Sciatic nerve (tissue), 2 donors: ENCODE data around the gene VDAC2. TPM values are rescaled to one million over a fixed set of nuclear protein-coding genes. Genes with fewer than 3 reads are reported as not detected.
"Not testable (repeated sequence)": the region's sequence is repeated elsewhere in the genome, so short reads cannot be mapped to it uniquely, and the experiment has no call there.

ENCODE experiments used
- ATAC-seq: fragments of 200-7000 bp; cut with Tn5 transposase; one replicate; pipeline ENCODE4 v1.9.1; 2020; ENCODE audit warnings: mild to moderate bottlenecking, moderate library complexity
- DNase-seq: peaks from one replicate; pipeline ENCODE4 v3.0.0-alpha.2; 2020; ENCODE audit warnings: low spot score
- intact Hi-C: fragments of 100-400 bp; cut with DNase I; formaldehyde crosslinking; loops from one replicate; pipeline ENCODE4 v1.14.2; 2022
- total RNA-seq: library from RNA; stranded (reverse); fragmentation: NEBNext Ultra II Directional; extraction: Animal tissue kit (Norgen Biotek cat#: 25700); gene quantifications from one replicate; pipeline ENCODE4 v1.2.1, GENCODE V29; 2021
- donor health status: DM: no; HTN: no; CAD: no.
- donor health status: DM: no; HTN: no; CAD: no.

VDAC2 gene
- total RNA-seq, 1 donor from 2014 or later = 120 TPM

DNA sequence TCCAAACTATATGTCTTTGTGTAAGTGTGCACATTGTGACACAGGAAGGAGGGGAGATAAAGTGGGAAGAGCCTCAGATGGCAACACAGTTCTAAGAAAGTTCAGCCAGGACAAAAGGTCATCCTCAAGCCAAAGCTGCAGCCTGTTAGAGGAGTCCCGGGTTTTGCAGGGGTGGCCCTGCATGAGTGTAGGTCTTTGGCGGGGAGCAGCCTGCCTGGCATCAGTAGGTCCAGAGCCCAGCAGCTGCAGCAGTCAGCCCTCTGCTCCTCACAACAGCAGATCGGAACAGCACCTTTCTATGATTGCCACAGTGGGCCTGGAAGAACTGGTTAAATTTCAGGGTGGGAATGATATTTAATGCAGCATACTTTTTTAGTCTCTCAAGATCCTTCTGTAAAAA is 13.5 kb upstream of the VDAC2 start:
- intact Hi-C loops = no loop called here
- no peak for DNase-seq
- ATAC-seq = no peak

DNA sequence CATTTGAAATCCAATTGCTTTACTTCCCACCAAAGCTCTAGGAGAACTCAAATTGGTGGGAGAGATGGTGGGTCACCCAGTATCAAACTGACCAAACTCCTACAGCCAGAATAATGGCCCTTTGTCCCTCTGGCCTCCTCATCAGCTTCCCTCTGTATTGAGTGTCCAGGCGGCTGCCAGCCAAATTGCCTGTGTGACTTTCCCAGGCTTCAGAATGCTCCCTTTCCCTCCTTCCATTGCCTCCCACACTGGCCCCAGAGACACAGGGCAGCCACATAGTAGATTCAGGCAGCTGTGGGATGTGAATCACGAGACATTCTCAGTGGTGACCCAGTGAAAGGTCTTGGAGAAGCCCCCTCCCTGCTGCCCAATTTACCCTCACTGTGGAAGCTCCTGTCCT is 12.7 kb upstream of the VDAC2 start:
- ATAC-seq (peak; percentile 56), DNase-seq (peak; percentile 65)
- intact Hi-C loops = no loop called here

DNA sequence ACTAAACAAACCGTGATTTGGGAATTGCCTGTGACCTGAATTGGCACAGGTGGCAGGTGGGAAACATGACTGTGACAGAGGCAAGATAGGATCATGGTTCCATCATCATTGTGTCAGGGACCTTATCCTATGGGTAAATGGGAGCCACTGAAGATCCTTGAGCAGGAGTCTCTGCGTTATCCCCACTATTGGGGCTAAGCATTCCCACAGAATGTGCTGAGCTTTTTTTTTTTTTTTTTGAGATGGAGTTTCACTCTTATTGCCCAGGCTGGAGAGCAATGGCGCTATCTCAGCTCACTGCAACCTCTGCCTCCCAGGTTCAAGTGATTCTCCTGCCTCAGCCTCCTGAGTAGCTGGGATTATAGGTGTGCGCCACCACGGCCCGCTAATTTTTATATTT is 10.6 kb upstream of the VDAC2 start:
- ATAC-seq, intact Hi-C loops, DNase-seq: not testable (repeated sequence)

DNA sequence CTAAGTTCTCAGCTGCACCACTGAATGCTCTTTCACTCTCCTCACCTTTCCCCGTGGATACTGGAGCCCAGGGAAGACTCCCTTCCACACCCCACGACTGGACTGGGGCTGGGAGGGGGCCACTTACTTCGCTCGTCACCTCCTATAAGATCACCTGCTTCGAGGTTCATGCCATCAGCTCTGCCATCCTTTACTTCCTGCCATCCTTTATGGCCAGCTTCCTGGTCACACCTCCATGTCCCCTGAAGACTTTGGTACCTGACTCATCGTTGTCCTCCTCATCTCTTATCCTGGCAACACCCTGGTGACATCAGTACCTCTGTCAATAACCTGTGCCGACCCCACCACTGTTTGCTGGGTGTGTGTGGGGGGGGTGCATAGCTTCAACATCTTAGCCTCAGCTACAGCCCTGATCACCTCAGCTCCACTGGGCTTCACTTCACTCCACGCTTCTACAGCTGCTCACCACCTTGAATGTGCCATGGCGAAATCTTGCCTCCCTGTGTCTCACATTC is 8.7 kb upstream of the VDAC2 start:
- ATAC-seq (no peak), DNase-seq (peak; percentile 30)
- intact Hi-C loops = no loop called here

DNA sequence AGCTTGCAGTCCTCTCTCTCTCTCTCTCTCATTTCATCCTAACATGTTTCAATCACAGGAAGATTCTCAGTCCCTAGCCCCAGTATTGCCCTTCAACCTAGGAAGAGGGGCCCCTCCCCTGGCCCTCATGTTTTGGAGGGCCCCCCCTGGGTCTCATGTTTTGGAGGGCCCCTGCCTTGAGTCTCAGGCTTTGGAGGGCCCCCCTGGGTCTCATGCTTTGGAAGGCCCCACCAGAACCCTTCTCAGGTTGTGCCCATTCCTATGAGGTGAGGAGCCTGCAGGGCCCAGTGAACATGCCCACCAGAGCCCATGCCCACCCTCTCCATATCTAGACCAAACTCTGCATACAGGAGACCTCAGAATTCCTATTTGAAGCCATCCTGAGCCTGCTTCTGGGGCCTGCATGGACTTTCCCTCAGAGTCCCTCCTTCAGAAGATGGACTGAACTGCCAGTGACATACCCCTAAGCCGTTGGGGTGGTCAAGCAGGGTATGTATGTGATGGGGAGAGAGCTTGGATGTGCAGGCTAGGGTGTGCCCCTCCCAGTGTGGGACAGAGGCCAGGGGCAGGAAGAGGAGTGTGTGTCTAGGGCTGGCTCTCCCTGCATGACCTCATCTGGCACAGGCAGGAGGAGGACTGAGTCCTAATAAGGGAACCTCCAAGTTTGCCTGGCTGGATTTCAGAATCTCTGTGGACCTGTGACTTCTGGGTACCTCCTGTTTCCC is 8.1 kb upstream of the VDAC2 start:
- intact Hi-C loops = no loop called here
- peak; percentile 55 for DNase-seq

DNA sequence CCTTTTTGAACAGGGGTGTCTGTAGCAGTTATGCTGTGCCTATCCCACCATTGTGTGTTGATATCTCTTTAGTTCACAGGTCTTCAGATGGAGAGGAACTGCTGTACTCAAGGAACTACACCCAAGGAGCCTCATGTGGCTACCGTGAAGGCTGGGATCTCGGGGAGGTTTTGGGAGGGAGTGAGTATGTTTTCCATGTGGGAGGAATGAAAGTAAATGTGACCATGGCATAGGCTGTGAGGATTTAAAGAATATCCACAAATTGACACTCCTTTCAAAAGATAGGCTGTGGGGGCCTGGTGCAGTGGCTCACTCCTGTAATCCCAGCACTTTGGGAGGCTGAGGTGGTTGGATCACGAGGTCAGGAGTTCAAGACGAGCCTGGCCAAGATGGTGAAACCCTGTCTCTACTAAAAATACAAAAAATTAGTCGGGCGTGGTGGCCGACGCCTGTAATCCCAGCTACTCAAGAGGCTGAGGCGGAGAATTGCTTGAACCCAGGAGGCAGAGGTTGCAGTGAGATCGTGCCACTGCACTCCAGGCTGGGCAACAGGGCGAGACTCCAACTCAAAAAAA is 7.5 kb upstream of the VDAC2 start:
- intact Hi-C loops = not testable (repeated sequence)
- ATAC-seq = peak; percentile 7
- DNase-seq = peak; percentile 42

More for the DNA sequence above, 8.1 kb upstream of the VDAC2 start:
- ATAC-seq = peak; percentile 80

DNA sequence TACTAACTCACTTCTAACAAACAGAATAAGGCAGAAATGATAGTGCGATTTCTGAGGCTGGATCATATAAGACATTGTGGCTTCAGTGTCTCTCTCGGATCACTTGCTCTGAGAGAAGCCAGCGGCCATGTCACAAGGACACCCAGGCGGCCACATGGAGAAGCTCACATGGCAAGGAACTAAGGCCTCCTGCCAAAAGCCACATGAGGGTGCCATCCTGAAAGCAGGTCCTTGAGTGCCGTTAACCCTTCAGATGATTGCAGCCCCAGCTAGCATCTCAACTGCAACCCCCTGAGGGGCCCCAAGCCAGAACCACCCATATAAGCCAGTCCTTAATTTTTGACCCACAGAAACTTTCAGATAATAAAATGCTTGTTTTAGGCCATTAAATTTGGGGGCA is 6.9 kb upstream of the VDAC2 start:
- intact Hi-C loops = no loop called here
- peak; percentile 27 for DNase-seq
- ATAC-seq = no peak

DNA sequence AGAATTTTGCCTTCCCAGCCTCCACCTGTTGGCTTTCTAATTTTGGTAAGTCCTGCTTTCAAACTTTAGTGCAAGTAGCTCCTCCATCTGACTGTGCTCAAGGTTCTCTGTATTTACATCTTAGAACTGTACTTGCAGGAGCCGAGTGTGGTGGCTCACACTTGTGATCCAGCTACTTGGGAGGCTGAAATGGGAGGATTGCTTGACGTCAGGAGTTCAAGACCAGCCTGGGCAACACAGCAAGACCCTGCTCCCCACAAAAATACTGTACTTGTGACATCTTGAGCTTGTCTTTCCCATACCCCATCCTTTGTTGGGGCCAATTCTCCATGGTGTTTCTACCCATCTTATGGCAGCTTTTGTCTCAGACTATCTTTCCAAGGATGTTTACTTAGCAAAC is 4.7 kb upstream of the VDAC2 start:
- DNase-seq (peak; percentile 1), ATAC-seq (no peak)
- intact Hi-C loops = no loop called here

DNA sequence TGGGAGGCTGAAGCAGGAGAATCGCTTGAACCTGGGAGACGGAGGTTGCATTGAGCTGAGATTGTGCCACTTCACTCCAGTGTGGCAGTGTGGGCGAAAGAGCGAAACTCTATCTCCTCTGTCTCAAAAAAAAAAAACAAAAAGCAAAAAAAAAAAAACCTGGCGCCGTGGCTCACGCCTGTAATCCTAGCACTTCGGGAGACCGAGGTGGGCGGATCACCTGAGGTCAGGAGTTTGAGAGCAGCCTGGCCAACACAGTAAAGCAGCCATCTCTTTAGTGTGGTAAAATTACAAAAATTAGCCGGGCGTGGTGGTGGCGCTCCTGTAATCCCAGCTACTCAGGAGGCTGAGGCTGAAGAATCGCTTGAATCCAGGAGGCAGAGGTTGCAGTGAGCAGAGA is 4.0 kb upstream of the VDAC2 start:
- ATAC-seq = not testable (repeated sequence)

DNA sequence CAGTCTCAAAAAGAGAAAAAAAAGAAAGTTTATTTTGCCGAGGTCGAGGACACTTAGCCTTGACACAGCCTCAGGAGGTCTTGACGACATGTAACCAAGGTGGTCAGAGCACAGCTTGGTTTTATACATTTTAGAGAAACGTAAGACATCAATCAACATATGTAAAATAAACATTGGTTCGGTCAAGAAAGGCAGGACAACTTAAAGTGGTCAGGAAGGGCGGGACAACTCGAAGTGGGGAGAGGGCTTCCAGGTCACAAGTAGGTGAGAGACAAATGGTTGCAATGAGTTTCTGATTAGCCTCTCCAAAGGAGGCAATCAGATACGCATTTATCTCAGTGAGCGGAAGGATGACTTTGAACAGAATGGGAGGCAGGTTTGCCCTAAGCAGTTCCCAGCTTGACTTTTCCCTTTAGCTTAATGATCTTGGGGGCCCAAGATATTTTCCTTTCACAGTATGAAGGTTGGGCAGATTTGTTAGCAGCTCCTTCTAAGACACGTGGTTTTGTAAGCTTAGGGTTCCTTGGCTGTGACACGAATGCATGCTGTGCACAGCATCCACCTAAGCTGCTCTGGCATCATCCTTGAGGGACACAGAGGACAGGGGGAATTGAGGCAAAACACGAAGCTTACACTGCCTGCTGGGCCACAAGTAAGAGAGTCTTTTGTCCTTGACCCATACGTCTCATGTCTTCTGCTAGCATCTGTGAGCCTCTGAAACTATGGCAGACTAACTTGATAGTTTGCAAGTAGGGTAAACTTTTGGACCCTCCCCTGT is 3.3 kb upstream of the VDAC2 start:
- intact Hi-C loops = no loop called here
- DNase-seq (peak; percentile 18), ATAC-seq (no peak)

More for the DNA sequence above, 4.0 kb upstream of the VDAC2 start:
- intact Hi-C loops = not testable (repeated sequence)
- DNase-seq = peak; percentile 45

DNA sequence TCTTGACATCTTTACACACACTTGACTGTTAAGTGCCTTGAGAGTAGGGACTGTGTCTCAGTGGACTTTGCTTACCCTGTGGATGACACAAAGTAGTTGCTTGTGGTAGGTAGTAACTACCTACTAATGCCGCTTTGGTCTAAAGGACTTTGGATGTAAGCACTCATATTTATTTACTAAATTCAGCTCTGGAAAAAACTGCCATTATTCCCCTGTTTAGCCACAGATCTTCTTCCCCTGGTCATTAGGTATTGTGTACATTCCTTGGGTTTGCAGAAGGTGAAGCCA is 2.8 kb upstream of the VDAC2 start:
- ATAC-seq = no peak
- DNase-seq = no peak
- intact Hi-C loops = no loop called here

DNA sequence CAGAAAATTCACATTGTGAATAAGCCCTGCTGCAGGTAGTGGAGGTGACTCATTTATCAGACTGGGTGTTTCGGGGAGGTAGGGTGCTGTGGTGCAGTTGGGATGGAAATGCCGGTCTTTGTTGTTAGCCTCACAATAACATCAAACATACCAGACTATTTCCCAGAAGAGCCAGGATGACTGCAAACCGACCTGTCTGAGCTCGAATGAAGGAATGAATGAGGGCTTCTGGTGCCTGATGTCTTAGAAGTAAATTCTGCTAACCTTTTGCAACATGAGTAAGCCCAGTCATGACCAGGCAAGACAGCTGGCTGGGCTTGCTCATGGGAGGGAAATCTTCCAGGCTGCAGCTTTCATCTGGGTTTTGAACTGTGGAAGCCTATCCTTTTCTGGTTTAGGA is 2.4 kb upstream of the VDAC2 start:
- peak; percentile 33 for DNase-seq
- intact Hi-C loops = no loop called here
- no peak for ATAC-seq

DNA sequence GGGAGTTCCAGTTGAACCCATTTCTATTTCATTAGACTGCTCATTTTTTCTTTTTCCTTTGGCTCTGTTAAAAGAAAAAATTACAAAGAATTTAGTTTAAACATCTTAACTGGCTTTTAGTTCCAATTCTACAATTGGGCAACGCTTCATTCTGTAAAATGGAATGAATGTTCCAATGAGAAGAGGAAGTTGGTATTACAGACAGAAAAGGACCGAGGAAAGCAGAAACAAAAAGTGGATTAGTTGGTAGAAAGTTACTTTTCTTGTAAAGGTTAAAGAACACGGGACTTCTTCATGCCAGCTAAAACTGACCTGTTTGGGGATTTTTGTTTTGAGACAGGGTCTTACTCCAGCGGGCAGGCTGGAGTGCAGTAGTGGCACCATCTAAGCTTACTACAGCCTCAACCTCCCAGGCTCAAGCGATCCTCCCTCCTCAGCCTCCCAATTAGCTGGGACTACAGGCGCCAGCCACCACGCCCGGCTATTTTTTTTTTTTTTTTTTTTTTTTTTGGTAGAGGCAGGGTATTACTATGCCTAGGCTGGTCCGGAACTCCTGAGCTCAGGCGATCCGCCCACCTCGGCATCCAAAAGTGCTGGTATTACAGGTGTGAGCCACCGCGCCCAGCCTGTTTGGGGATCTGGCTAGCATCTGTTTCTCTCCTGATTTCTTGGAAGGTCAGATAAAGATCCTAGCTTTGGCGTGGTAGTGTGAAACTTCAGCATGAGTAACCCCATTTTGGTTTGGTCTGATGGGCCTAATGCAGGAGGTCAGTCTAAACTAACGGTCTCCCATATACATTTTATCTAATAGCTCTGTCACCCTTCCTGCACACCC is 1.3 kb upstream of the VDAC2 start:
- peak; percentile 62 for DNase-seq

DNA sequence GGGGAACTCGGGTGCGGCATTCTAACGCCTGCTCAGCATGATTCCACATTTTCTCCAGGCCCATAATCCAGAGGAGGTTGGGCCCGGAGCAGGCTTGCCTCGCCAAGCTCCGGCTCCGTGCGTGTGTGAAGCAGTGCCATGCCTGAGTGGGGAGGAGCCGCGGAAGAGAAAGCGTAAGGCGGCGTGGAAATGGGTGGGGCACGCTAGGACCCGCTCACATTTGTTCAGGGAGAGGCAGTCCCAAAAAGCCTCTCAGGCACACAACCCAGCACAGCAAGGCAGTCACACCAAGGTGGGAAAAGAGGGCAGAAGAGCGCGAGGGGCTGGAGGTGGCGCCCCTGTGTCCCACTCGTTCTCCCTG is 695 bp upstream of the VDAC2 start:
- peak; percentile 87 for DNase-seq
- peak; percentile 93 for ATAC-seq
- intact Hi-C loops = no loop called here

More for the DNA sequence above, 1.3 kb upstream of the VDAC2 start:
- intact Hi-C loops = no loop called here
- ATAC-seq = no peak

DNA sequence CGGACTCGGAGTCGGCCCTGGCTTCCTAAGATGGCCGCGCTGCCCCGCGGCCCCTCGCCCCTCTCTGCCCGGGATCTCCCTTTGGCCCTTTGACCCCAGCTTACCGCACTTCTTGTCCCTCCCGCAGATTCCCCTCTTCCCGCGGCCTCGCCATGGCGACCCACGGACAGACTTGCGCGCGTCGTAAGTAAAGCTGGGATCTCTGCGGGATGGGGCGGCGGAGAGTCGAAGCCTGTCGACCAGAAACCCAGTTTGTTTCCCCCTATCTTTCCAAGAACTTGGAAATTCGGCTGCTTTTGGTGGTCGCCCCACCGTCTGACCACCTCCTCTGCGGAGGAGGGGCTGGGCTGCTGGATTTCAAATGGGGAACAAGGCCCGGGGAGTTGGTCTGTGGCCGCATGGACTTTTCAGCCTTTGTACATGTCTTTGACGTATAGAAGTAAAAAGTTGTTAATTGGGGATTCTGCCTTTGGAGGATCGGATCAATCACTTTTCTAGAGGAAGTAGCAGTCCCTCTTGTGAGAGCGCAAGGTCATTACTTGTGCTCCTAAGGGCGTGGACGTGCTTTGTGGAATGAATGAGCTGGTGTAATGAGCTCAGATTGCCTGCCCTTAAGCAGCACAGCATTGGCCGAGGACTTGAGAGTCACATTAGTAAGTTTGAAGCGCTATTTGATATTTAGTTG is 553 bp downstream of the VDAC2 start:
- ATAC-seq = no peak
- DNase-seq = peak; percentile 42
- intact Hi-C loops = no loop called here

DNA sequence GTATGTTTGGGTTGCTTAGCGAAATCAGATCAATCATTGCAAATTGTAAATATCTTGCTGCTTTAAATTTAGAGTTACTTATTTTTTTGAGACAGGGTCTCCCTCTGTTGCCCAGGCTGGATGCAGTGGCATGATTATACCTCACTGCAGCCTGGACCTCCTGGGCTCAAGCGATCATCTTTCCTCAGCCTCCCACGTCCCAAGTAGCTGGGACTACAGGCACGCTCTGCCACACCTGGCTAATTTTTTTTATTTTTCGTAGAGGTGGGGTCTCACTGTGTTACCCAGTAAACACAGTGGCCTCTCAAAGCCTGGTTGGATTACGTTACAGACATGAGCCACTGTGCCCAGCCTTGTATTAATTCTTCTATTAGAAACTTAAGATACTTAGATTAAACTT is 1.7 kb downstream of the VDAC2 start:
- peak; percentile 6 for DNase-seq
- intact Hi-C loops = no loop called here

DNA sequence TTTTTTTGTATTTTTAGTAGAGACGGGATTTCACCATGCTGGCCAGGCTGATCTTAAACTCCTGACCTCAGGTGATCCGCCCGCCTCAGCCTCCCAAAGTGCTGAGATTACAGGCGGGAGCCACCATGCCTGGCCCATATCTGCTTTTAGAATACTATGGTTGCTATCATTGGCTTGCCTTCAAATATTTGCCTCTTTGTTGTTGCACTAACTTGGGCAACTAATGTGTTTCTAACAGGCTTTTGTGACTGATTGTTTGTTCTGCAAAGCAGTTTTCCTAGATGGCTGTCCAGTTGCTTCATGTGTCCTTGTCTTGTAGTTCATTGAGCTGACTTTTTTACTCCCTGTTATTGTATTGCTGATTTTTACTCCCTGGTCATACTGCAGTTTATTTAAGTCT is 9.7 kb downstream of the VDAC2 start:
- ATAC-seq (no peak), DNase-seq (peak; percentile 12)
- intact Hi-C loops = no loop called here

More for the DNA sequence above, 1.7 kb downstream of the VDAC2 start:
- ATAC-seq = no peak

DNA sequence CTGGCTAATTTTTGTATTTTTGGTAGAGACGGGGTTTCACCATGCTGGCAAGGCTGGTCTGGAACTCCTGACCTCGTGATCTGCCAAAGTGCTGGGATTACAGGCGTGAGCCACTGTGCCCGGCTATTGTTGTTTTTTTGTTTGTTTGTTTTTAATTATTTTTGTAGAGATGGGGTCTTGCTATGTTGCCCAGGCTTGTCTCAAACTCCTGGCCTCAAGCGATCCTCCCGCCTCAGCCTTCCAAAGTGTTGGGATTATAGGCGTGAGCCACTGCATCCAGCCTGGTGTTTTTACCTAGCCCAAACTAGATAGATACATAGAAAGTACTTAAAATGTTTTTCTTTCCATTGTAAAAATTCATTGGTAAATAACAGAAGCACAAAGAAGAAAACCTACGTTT is 10.9 kb downstream of the VDAC2 start:
- intact Hi-C loops, ATAC-seq: not testable (repeated sequence)
- DNase-seq = peak; percentile 35

DNA sequence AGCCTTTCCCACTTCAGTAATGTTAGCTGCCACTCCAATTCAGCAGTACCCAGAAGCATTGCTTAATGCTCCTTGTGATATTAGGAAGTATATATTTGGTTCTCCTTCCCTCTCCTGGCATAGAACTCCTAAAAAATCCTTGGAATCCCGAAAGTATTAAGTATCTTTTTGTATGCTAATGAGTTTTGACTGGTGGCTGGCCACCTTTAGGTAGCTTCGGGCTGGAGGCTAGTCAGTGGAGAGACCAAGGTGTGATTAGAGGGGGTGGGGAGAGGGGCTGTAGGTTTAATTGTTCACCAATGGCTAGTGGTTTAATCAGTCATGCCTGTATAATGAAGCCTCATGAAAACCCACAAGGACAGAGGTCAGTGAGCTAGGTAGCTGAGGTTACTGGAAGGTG is 12.9 kb downstream of the VDAC2 start:
- ATAC-seq (no peak), DNase-seq (no peak)
- intact Hi-C loops = no loop called here
